ENCODE measurements around the gene MRPS26. TPM values are rescaled to one million over a fixed set of nuclear protein-coding genes. Genes with fewer than 3 reads are reported as not detected.

The MRPS26 gene
- total and polyA plus RNA-seq, 2 of the 13 experiments (the other 11 are each of a cell fraction or from before 2014, with no cell fraction given): 89.8 to 187 TPM

- TF ChIP-seq ELF4 (CRISPR knock-in tag; IDR thresholded peaks at IDR 0.05; ENCODE audit: borderline replicate concordance): no peak
- TF ChIP-seq ZNF777 (CRISPR knock-in tag; IDR thresholded peaks at IDR 0.05): peak; percentile 69
- no peak for TF ChIP-seq HNF4A (CRISPR knock-in tag; IDR thresholded peaks at IDR 0.05)
- no peak for TF ChIP-seq NRL (CRISPR knock-in tag; IDR thresholded peaks at IDR 0.05; ENCODE audit: borderline replicate concordance)
- no peak for TF ChIP-seq RBFOX2 (IDR thresholded peaks at IDR 0.05; ENCODE audit: low read depth, low read length)
- TF ChIP-seq JARID2 (CRISPR knock-in tag; IDR thresholded peaks at IDR 0.05; ENCODE audit: insufficient replicate concordance): no peak
- no peak for TF ChIP-seq ZNF232 (CRISPR knock-in tag; IDR thresholded peaks at IDR 0.05; ENCODE audit: borderline replicate concordance)
- no peak for TF ChIP-seq BORCS8-MEF2B (CRISPR knock-in tag; IDR thresholded peaks at IDR 0.05)
Measured at GRCh38 chr20:3082306-3082951, 36.6 kb downstream of the MRPS26 start (continued).

GRCh38 chr20:3082955-3083952 is 37.4 kb downstream of the MRPS26 start:
- Histone ChIP-seq H4K20me1 (ENCODE audit: insufficient read depth, low read length) (no peaks in the 10 kb centered on the region), H3K9ac (ENCODE audit: insufficient read depth, low read depth, low read length) (no peak overlapping the region), H3K79me2 (ENCODE audit: insufficient read depth, low read length) (no peaks in the 10 kb centered on the region), H3K27ac (ENCODE audit: extremely low read length, insufficient read depth, low read length) (no peak overlapping the region), H3K9me3 (ENCODE audit: low read length) (no peaks in the 10 kb centered on the region), H3K4me2 (ENCODE audit: low read depth, low read length) (peak overlapping the region; percentile 56), H3K27me3 (ENCODE audit: control insufficient read depth in 1 of 2, insufficient read depth in 2 of 2, low read length in 2 of 2) (peaks cover 27 to 55% of the 10 kb centered on the region in 2 experiments), H2AFZ (ENCODE audit: low read length) (no peak overlapping the region), H3K36me3 (replicated peaks in 1 of 2; ENCODE audit: control insufficient read depth in 1 of 2, insufficient read depth in 2 of 2, low read length in 2 of 2) (no peaks in the 10 kb centered on the region), H3K4me3 (replicated peaks in 1 of 3; ENCODE audit: insufficient read depth in 1 of 3, low read depth in 2 of 3, low read length in 3 of 3) (peak overlapping the region; percentile 4 to 62 (median 43); a peak in 4 of 6 replicates), H3K4me1 (ENCODE audit: insufficient read depth, low read length) (peaks cover 41% of the 10 kb centered on the region)
- POLR2A ChIA-PET: interaction anchor here (1.6 kb wide), 1 partner anchor 33 kb away, joined by 5 read pairs; no protein-coding TSS in a partner anchor
- in situ Hi-C loops (cut with HindIII; ENCODE audit: extremely low pct_ligation_motif_present, low pct_unique_long_range_greater_than_20kb) (no loop called here), intact Hi-C loops (cut with micrococcal nuclease; ENCODE audit: unreplicated experiment) (no loop called here)
- ATAC-seq (peak; percentile 34), DNase-seq (ENCODE audit: low spot score) (peak; percentile 26), FAIRE-seq (no peak)
- no TSS peak for BruUV-seq (replicated peaks)
- 34% methylated on average over 45 of the region's 76 CpGs for WGBS (ENCODE audit: low lambda C conversion rate)
- CTCF ChIA-PET (ENCODE audit: low intra/inter-chr PET ratio, low total read pairs): no interaction called here
- TF ChIP-seq HNF4A (CRISPR knock-in tag; IDR thresholded peaks at IDR 0.05) (peak; percentile 69), MXI1 (IDR thresholded peaks at IDR 0.05; ENCODE audit: borderline replicate concordance, low read depth, low read length) (no peak), AFF4 (CRISPR knock-in tag; IDR thresholded peaks at IDR 0.05) (no peak), ZSCAN25 (CRISPR knock-in tag; IDR thresholded peaks at IDR 0.05) (peak; percentile 66; the same call in 1 of the 2 replicates), CENPBD1 (CRISPR knock-in tag; IDR thresholded peaks at IDR 0.05; ENCODE audit: borderline replicate concordance, low read depth) (no peak), ZMAT5 (CRISPR knock-in tag; IDR thresholded peaks at IDR 0.05; ENCODE audit: borderline replicate concordance, low read depth) (no peak), ZNF580 (CRISPR knock-in tag; IDR thresholded peaks at IDR 0.05; ENCODE audit: borderline replicate concordance, low read depth) (no peak), ZNF550 (CRISPR knock-in tag; IDR thresholded peaks at IDR 0.05; ENCODE audit: borderline replicate concordance) (no peak)
